NCI-H1048 (cell line): ENCODE results near the gene R3HCC1L.
"Not testable (repeated sequence)": the region's sequence is repeated elsewhere in the genome, so short reads cannot be mapped to it uniquely, and the experiment has no call there.

ENCODE experiments used
- DNase-seq: peaks from one replicate; lab custom pipeline; 2025; lab: John Stamatoyannopoulos, UW

The R3HCC1L gene

DNA sequence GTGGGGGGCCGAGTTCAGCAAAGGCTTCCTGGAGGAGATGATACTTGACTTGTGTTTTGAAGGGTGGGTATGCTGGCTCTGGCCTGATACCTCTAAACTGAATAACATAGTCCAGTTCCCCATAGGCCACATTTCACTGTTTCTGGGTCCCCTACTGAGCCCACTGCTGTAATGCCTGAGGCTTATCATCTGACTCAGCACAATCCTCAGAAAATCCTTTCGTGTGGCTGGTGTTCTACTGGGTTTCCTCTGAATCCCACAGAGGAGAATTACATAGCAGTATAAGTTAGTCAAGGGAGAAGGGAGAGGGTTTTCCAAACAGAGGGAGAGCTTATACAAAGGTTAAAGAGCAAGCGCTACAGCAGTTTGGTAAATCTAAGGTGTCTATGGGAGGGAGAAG, 2.8 kb upstream of the R3HCC1L start:
- DNase-seq = no peak

- DNase-seq = not testable (repeated sequence)
Observed at GRCh38 chr10:98133075-98133752, 1.2 kb upstream of the R3HCC1L start.

DNA sequence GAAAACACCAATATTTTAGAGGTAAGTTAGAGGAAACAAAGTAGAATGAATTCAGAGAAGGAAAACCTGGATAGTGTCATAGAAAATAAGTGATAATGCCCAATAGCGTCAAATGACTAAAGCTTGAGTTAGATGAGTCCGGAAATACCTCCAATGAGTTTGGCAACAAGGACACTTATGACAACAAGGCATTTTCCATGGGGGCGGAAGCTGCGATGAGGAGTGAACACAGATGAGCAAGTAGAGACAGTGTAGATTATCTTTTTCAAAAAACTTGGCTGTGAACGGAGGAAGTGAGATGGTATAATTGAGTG, 383 bp upstream of the R3HCC1L start:
- no peak for DNase-seq

DNA sequence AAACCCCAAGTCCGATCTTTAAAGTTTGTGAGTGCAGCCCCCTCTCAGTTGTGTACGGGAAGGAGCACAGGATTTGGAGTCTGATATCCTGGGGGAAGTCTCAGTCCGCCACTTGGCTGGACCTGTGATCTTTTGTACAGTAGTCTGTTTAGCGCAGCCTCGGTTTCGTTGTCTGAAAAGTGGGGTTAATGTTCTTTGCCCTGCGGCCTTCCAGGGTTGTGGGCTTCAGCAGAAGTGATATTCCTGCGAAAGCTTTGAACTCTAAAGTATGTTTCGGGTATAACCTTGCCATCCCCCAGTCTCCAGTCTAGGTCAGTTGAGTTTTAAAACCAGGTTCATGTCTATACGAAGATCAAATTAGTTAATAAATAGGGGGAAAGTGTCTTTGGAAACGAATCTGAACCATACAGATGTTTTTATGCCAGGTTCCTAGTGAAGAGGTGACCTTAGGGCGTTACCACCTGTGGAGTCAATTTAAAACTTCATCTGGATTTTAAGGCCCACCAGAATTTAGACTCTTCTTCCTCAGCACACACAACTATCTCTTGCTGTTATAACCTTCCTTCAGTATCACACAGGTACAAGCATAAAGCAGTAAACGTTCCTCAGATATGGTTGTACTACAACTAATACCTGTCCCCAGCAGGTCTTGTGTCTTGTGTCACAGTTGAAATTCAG, 904 bp downstream of the R3HCC1L start:
- no peak for DNase-seq

GRCh38 chr10:98136775-98137174, 2.3 kb downstream of the R3HCC1L start:
- not testable (repeated sequence) for DNase-seq

- no peak for DNase-seq
Observed at GRCh38 chr10:98138031-98138430, 3.6 kb downstream of the R3HCC1L start.

- DNase-seq = no peak
Observed at GRCh38 chr10:98139431-98139830, 5.0 kb downstream of the R3HCC1L start.

DNA sequence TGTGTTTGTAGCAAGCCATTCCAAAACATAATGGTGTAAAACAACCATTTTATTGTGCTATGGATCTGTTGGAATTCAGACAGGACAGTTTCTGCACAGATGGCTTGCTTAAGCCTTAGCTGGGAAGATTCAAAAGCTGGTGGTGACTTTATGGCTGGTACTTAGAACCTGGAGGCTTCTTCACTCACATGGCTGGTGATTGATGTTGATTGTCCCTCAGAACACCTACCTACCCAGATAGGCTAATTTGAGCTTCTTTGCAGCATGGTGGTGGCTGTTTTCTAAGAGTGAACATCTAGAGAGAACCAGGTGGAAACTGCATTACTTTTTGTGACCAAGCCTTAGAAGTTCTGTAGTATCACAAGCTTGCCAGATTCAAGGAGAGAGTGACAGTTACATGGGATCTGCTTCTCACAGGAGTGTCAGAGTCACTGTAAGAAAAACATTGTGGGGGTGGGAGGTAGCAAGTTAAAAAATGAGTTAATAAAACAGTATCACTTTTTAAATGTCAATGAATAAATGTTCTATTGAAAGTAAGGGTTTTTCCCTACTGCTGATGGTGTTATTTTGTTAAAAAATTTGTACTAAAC, 7.1 kb downstream of the R3HCC1L start:
- DNase-seq = no peak

DNA sequence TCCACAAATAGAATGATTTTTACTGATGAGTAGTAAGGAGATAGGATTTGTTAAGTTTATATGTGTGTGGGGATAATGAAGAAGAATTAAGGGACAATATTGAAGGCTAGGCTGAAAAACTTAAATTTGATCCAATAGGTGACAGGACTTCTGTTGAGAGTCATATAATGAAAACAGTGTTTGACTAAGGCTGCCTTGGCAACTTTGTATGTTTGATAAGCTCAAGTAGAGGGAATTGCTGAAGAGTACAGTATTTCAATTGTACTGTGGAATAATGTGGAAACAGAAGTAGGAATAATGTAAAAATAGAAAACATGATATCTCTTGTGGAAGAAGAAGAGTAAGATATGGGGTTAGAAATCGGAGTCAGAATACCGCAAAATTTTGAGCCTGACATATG, 10.5 kb downstream of the R3HCC1L start:
- DNase-seq = no peak

- no peak for DNase-seq
Observed at GRCh38 chr10:98149858-98150257, 15.4 kb downstream of the R3HCC1L start.

DNA sequence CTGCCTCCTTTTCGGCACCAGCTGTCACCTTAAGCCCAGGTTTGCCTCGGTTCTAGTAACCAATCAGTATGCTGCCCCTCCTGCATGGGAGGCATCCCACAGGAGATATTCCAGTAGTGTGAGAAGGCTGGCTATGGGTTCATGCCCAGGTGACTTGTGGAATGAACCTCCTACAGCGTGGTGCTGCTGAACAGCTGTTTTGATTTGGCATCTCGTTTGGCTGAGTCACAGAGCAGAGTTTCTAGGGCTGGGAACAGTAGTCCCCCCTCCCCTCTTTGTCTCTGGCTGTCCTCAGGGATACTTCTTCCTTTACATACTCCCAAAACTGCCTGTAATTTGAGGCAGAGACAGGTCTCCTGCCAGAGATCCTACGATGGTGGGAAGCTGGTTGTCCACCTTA, 16.1 kb downstream of the R3HCC1L start:
- no peak for DNase-seq

GRCh38 chr10:98152778-98153177, 18.3 kb downstream of the R3HCC1L start:
- not testable (repeated sequence) for DNase-seq

DNA sequence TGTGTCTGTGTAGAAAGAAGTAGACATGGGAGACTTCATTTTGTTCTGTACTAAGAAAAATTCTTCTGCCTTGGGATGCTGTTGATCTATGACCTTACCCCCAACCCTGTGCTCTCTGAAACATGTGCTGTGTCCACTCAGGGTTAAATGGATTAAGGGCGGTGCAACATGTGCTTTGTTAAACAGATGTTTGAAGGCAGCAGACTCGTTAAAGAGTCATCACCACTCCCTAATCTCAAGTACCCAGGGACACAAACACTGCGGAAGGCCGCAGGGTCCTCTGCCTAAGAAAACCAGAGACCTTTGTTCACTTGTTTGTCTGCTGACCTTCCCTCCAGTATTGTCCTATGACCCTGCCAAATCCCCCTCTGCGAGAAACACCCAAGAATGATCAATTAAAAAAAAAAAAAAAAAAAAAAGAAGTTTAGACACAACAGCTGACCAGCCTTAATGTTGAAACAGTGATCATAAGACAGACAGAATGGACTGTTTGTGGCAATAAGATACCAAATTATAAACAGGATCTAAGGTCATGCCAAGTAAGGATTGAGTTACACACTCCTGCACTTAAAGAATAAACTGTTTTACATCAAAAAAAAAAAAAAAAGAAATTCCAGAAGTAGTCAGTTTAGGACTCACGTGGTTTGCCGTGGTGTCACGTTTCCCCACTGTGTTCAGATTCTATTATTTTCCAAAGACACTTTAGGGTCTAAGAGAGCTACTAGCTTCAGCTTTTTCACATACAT, 18.9 kb downstream of the R3HCC1L start:
- not testable (repeated sequence) for DNase-seq

DNA sequence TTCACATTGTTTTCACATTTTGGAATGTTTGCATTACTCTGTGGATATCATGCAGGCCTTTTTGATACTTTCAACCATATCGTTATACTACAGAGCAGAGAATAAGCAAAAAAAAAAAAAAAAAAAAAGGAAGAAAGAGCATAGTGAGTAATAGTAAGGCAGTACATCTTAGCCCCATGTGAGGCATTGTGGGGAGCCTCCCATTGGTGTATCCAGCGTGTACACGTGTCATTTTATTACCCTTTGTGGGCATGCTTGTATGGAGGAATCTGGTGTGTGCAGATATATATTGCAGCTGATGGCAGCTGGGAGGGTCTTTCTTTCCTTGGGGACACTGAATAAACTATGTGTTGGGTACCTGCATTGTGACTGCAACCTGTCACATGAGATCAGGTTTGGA, 19.6 kb downstream of the R3HCC1L start:
- DNase-seq = no peak

DNA sequence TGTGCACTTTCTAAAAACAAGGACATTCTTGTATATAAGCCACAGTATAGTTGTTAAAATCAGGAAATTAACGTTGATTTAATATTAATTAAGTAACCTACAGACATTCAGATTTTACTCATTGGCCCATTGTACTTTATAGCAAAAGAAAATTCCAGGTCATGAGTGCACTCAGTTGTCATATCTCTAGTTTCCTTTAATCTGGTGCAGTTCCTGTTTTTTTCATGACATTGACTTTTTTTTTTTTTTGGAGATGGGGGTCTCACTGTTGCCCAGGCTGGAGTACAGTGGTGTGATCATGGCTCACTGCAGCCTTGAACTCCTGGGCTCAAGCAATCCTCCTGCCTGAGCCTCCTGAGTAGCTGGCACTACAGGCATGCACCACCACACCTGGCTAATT, 24.1 kb downstream of the R3HCC1L start:
- no peak for DNase-seq

- DNase-seq = no peak
Observed at GRCh38 chr10:98163941-98164340, 29.5 kb downstream of the R3HCC1L start.

- no peak for DNase-seq
Observed at GRCh38 chr10:98167191-98167590, 32.7 kb downstream of the R3HCC1L start.

GRCh38 chr10:98168147-98168546, 33.7 kb downstream of the R3HCC1L start:
- DNase-seq = no peak

GRCh38 chr10:98168766-98169165, 34.3 kb downstream of the R3HCC1L start:
- no peak for DNase-seq

DNA sequence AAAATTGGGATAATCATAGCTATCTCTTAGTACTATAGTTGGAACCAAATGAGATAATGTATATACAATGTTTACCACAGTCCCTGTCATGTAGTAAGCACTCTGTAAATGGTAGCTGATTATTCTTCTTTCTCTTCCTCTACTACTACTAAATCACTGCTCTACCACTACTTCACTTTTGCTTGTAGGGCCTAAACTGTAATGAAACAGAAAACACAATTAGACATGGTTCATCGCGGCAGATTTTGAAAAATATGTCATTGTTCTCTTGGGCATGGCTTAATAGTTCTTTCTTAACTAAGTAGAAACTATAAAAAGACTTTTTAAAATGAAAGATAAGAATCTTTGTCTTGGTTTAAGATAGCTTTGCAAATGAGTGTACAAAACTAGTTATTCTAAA, 34.9 kb downstream of the R3HCC1L start:
- DNase-seq = no peak

GRCh38 chr10:98170249-98171117, 36.0 kb downstream of the R3HCC1L start:
- no peak for DNase-seq

DNA sequence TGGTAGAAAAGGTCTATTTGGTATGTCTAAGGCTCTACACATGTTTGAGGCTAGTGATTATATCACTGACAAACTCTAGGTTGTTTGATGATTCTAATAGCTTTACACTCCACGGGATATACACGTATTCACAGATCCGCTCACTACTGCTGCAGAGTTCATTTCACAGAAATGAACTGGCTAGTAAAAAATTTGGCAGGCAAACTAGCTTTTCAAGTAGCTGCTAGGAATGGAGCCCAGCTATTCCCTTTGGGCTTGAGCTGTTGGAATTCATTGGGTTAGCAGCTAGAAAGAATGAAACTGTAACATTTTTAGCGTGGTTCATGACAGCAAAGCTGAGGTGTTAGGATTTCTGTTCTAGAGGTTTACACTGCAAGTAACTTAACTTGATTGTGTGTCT, 37.6 kb downstream of the R3HCC1L start:
- DNase-seq = no peak
